GM12891 (cell line): Measurements from ENCODE around the gene CXCL16.

Experiments used
- PAX5 ChIP-seq: IDR thresholded peaks from 2 replicates; pipeline ENCODE4 v1.6.1; 2011; ENCODE audit warnings: low read length, moderate library complexity, mild to moderate bottlenecking; ENCODE audit not compliant: insufficient read depth, severe bottlenecking
- POLR2A ChIP-seq: IDR thresholded peaks from 2 replicates; pipeline ENCODE4 v1.6.1; 2011; ENCODE audit warnings: low read depth, low read length, control low read depth
- POLR2AphosphoS5 ChIP-seq: IDR thresholded peaks from 2 replicates; pipeline ENCODE4 v1.6.1; 2011; ENCODE audit warnings: low read depth, low read length, control low read depth
- POU2F2 ChIP-seq: IDR thresholded peaks from 2 replicates; pipeline ENCODE4 v1.6.1; 2011; ENCODE audit warnings: low read depth, mild to moderate bottlenecking, control low read depth, low read length, moderate library complexity
- SPI1 ChIP-seq: IDR thresholded peaks from 2 replicates; pipeline ENCODE4 v1.6.1; 2011; ENCODE audit warnings: low read depth, low read length, control low read depth
- TAF1 ChIP-seq: IDR thresholded peaks from 2 replicates; pipeline ENCODE4 v1.6.1; 2011; ENCODE audit warnings: low read depth, low read length, control low read depth

DNA sequence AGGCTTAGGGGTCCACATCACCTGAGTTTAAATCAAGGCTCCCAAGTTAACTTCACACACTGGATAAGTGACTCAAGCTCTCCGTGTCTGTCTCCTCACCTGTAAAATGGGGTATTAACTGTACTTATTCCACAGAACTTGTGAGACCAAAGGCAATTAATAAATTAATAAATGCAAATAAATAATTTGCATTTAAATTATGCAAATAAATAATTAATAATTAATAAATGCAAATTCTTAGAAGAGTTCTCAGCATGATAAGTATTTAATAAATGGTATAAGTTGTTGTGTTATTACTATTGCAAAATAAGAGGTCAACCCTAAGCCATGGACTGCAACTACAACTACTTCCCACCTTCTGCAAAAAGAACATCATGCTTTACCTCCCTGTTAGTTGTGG, 13.7 kb upstream of the CXCL16 start:
- TF ChIP-seq POLR2A = no peak
- TF ChIP-seq POLR2AphosphoS5 = no peak
- TF ChIP-seq TAF1 = no peak
- no peak for TF ChIP-seq PAX5
- no peak for TF ChIP-seq SPI1
- no peak for TF ChIP-seq POU2F2
